Pancreas (tissue), 10 donors: ENCODE results near the gene LMNA. TPM values are rescaled to one million over a fixed set of nuclear protein-coding genes. Genes with fewer than 3 reads are reported as not detected.
"Not testable (repeated sequence)": the region's sequence is repeated elsewhere in the genome, so short reads cannot be mapped to it uniquely, and the experiment has no call there.

Source experiments
- ATAC-seq, 4 donors: fragments of 200-7000 bp; cut with Tn5 transposase; one replicate each; pipeline versions ENCODE4 v1.8.0 to v1.9.1; 2020; ENCODE audit warnings: mild to moderate bottlenecking in 4 of 4, moderate library complexity in 4 of 4
- DNase-seq, 6 donors: peaks; one replicate each; pipeline ENCODE4 v3.0.0-alpha.2; 2020
- FAIRE-seq: peaks from 2 replicates; lab custom pipeline; 2012; peaks lifted over from hg19 to GRCh38; lab: Jason Lieb, UNC
- H3K27ac ChIP-seq, 4 donors: fragments of 200-600 bp; sonication (generic); 1 replicate in 3 of 4; 2 replicates in 1 of 4; pipeline versions ENCODE4 v1.5.0 to v1.8.0; 2020
- H3K27me3 ChIP-seq, 4 donors: fragments of 200-600 bp; one replicate each; pipeline ENCODE4 v1.8.0; 2021
- H3K36me3 ChIP-seq, 3 donors: fragments of 200-600 bp; sonication (generic) in 1 of 3; one replicate each; pipeline versions ENCODE4 v1.5.0 to v1.8.0; 2020 to 2021
- H3K4me1 ChIP-seq, 3 donors: fragments of 200-600 bp; one replicate each; pipeline ENCODE4 v1.8.0; 2021
- H3K4me3 ChIP-seq, 4 donors: fragments of 200-600 bp; sonication (generic) in 2 of 4; one replicate each; pipeline versions ENCODE4 v1.5.0 to v1.8.0; 2020 to 2021
- H3K9me3 ChIP-seq, 4 donors: fragments of 200-600 bp; one replicate each; pipeline ENCODE4 v1.8.0; 2021
- WGBS, 2 donors: extraction: QIAGEN DNeasy Blood & Tissue Kit; methylation state at CpG; one replicate each; pipeline ENCODE4 v1.1.7; 2013; 5-methylcytosine and 5-hydroxymethylcytosine counted together
- intact Hi-C, 3 donors: fragments of 100-400 bp; cut with DNase I; formaldehyde crosslinking; loops; one replicate each; pipeline versions ENCODE4 v1.11.1 to v1.14.2; 2022
- polyA plus RNA-seq, 2 donors: library from polyadenylated mRNA; stranded (reverse); fragments of 200-250 nt; gene quantifications; one replicate each; pipeline ENCODE4 v1.2.3, GENCODE V29; 2013
- total RNA-seq, 6 donors: library from RNA; stranded (reverse); fragmentation: NEBNext Ultra II Directional in 4 of 6; extraction: Animal tissue kit (Norgen Biotek cat#: 25700) in 4 of 6; gene quantifications; one replicate each; pipeline versions ENCODE4 v1.2.1 to v1.2.4, GENCODE V29; 2021 to 2023
- TF ChIP-seq, protein P1 (sequence below), 4 donors: fragments of 200-600 bp; sonication (generic) in 3 of 4; IDR thresholded peaks; one replicate each; pipeline versions ENCODE4 v1.5.0 to v1.8.0; 2021; ENCODE audit warnings: antibody characterized with exemption in 4 of 4
- donor health status: healthy with polysubstance abuse.
- donor health status: DM: no; HTN: no; CAD: no; lungs with moderate emphysema.
- donor health status: DM: no; HTN: no; CAD: no.
- donor health status: control.
- donor health status: control.
- donor health status: Bipolar disorder and iron deficiency.
- donor health status: DM: yes; HTN: yes; CAD: no.
- donor health status: DM: no; HTN: no; CAD: no.
- donor health status: DM: no; HTN: no; CAD: no.
- donor health status: DM: yes; HTN: yes; CAD: no.

The LMNA gene
- total and polyA plus RNA-seq, 8 donors: 59.4 to 119 (median 99.4) TPM

DNA sequence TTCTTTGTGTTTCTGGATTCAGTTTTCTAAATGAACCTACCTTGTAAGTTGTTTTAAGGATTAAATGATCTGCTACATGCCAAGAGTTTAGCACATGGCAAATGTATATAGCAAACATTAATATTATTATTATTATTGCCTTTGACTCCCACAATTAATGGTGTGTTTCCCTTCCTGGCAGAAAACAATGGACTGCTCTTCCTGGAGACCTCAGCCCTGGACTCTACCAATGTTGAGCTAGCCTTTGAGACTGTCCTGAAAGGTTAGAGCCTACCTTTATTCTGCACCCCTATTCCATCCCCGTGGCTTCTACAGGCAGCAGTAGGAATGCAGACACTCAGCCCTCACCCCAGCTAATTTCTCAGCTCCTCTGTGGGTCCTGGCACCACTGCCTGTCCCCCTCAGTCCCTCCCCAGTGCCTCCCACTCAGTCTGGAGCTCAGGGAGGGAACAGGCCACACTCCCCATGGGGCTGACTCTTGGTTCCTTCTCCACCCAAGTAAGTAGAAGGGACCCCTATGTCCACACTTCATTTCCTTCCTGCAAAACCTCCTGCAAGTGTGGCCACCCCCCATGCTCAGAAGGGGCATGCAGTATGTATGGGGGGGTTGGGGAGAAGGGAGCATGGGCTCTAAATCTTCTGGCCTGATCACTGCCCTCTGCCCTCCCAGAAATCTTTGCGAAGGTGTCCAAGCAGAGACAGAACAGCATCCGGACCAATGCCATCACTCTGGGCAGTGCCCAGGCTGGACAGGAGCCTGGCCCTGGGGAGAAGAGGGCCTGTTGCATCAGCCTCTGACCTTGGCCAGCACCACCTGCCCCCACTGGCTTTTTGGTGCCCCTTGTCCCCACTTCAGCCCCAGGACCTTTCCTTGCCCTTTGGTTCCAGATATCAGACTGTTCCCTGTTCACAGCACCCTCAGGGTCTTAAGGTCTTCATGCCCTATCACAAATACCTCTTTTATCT, 44.7 kb upstream of the LMNA start:
- H3K27me3 ChIP-seq: no peaks in the 10 kb centered on the region
- peaks cover 0 to 11% (median 0%) of the 10 kb centered on the region in 3 donors for H3K36me3 ChIP-seq
- H3K4me1 ChIP-seq: no peaks in the 10 kb centered on the region
- H3K4me3 ChIP-seq: no peak overlapping the region
- DNase-seq: no peak
- FAIRE-seq: no peak
- H3K9me3 ChIP-seq: no peaks in the 10 kb centered on the region
- H3K27ac ChIP-seq: no peak overlapping the region
- 84 to 85% methylated on average over 3 of the region's 3 CpGs for WGBS, 2 donors
- intact Hi-C loops: no loop called here
- ATAC-seq: no peak
- TF ChIP-seq, protein P1, sequence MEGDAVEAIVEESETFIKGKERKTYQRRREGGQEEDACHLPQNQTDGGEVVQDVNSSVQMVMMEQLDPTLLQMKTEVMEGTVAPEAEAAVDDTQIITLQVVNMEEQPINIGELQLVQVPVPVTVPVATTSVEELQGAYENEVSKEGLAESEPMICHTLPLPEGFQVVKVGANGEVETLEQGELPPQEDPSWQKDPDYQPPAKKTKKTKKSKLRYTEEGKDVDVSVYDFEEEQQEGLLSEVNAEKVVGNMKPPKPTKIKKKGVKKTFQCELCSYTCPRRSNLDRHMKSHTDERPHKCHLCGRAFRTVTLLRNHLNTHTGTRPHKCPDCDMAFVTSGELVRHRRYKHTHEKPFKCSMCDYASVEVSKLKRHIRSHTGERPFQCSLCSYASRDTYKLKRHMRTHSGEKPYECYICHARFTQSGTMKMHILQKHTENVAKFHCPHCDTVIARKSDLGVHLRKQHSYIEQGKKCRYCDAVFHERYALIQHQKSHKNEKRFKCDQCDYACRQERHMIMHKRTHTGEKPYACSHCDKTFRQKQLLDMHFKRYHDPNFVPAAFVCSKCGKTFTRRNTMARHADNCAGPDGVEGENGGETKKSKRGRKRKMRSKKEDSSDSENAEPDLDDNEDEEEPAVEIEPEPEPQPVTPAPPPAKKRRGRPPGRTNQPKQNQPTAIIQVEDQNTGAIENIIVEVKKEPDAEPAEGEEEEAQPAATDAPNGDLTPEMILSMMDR (IDR thresholded peaks at IDR 0.05): no peak

DNA sequence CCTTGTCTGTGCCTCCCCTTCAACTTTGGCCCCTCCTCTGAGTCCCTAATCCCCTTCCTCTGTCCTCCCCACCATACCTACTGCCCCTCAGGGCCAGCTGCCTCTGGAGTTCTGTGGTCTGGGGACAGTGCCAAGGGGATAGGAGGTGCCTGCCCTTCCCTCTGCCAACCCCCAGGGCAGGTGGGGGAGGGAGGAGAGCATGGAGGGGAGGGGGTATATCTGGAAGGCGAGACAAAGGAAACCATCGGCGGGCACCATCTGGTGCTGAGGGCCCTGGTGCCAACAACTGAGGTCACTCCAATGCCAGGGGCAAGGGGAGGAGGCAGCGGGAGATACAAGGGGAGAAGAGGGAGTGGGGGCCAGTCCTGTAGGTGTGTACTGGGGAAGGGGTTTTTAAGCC, 44.0 kb upstream of the LMNA start:
- H3K36me3 ChIP-seq: peaks cover 0 to 11% (median 0%) of the 10 kb centered on the region in 3 donors
- no peaks in the 10 kb centered on the region for H3K9me3 ChIP-seq
- DNase-seq (no peak), ATAC-seq (no peak), FAIRE-seq (no peak)
- H3K27me3 ChIP-seq: no peaks in the 10 kb centered on the region
- no peak overlapping the region for H3K4me3 ChIP-seq
- intact Hi-C loops: no loop called here
- H3K4me1 ChIP-seq: no peaks in the 10 kb centered on the region
- TF ChIP-seq, protein P1 (IDR thresholded peaks at IDR 0.05): no peak
- WGBS, 2 donors: 57 to 65% methylated on average over 4 of the region's 4 CpGs
- H3K27ac ChIP-seq: no peak overlapping the region

DNA sequence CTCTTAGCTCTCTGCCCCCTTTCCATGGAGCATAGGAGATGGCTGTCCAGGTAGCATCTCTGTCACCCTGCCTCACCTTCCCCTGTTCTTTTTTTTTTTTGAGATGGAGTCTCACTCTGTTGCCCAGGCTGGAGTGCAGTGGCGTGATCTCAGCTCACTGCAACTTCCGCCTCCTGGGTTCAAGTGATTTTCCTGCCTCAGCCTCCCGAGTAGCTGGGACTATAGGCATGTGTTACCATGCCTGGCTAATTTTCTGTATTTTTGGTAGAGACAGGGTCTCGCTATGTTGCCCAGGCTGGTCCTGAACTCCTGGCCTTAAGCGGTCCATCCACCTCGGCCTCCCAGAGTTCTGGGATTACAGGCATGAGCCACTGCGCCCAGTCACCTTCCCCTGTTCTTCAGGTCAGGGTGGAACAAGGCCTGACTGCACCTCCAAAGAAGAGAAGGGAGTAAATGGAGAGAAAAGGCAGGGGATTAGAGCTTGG, 43.1 kb upstream of the LMNA start:
- H3K4me3 ChIP-seq, FAIRE-seq, H3K4me1 ChIP-seq, intact Hi-C loops, DNase-seq, ATAC-seq, H3K27me3 ChIP-seq, H3K9me3 ChIP-seq, H3K27ac ChIP-seq: not testable (repeated sequence)
- WGBS, 2 donors: 92 to 93% methylated on average over 7 of the region's 7 CpGs
- H3K36me3 ChIP-seq: peaks cover 0 to 11% (median 0%) of the 10 kb centered on the region in 3 donors

DNA sequence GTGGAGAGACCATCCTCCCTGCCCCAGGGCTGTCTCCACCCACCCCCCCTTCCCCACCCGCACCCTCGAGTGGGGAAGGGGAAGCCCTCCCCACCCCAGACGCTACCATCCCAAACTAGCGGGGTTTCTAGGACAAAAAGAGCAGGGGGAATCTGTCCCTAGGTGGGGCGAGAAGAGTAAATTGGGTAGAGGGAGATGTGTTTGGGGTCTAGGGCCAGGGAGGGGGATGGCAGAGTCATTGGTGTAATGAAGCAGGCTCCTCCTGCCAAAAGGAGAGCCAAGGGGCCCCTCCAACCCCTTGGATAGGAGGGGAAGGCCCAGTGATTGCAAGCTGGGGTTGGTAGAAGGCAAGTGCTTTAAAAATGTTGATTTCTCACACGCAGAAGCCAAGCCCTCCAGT, 42.3 kb upstream of the LMNA start:
- H3K36me3 ChIP-seq: peaks cover 0 to 11% (median 0%) of the 10 kb centered on the region in 3 donors
- H3K27me3 ChIP-seq: no peaks in the 10 kb centered on the region
- ATAC-seq (no peak), FAIRE-seq (no peak), DNase-seq (no peak)
- no peak overlapping the region for H3K4me3 ChIP-seq
- 67 to 76% methylated on average over 6 of the region's 6 CpGs for WGBS, 2 donors
- TF ChIP-seq, protein P1 (IDR thresholded peaks at IDR 0.05): no peak
- H3K9me3 ChIP-seq: no peaks in the 10 kb centered on the region
- intact Hi-C loops: no loop called here
- no peak overlapping the region for H3K27ac ChIP-seq
- no peaks in the 10 kb centered on the region for H3K4me1 ChIP-seq

DNA sequence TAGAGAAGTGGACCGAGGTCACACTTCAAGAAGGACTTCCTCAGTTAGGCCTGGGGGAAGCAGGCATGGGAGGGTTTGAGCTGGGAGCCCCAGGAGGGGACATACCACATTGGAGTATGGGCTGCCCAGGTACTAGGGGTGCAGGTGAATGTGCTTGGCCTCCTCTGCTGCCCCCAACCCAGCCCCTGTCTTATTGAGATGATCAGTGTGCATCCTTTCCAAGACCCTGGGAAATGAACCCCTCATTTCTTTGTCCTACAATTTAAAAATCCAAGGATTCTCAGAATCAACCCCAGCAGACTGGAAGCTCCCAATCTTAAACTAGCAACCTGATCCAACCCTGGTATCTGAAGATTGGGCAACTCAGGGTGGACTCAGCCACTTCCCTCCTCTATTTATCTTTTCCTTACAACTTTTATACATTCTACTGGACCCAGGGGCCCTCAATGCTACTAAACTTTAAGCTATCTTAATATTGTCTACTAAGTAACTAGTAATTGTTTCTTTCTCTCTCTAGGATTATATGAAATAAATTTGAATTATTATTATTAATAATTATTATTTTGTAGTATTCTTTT, 41.3 kb upstream of the LMNA start:
- Histone ChIP-seq H3K9me3 (no peaks in the 10 kb centered on the region), H3K27ac (no peak overlapping the region), H3K4me1 (no peaks in the 10 kb centered on the region), H3K4me3 (no peak overlapping the region), H3K36me3 (peaks cover 0 to 11% (median 0%) of the 10 kb centered on the region in 3 donors), H3K27me3 (no peaks in the 10 kb centered on the region)
- DNase-seq (no peak), ATAC-seq (no peak), FAIRE-seq (no peak)
- 0 to 31% methylated on average over 1 of the region's 1 CpG for WGBS, 2 donors
- intact Hi-C loops: no loop called here
- TF ChIP-seq, protein P1 (IDR thresholded peaks at IDR 0.05): no peak
